MM.1S (cell line): Measurements from ENCODE around the gene NFX1.

Experiments
- CTCF ChIP-seq: fragments of 300-600 bp; sonication (generic); IDR thresholded peaks from 2 replicates; pipeline ENCODE4 v1.5.1; 2016; ENCODE audit warnings: antibody characterized with exemption, low read length, mixed read lengths
- EZH2 ChIP-seq: fragments of 300-600 bp; sonication (generic); optimal IDR thresholded peaks from 2 replicates; pipeline ENCODE3; 2017; ENCODE audit warnings: low read depth, mild to moderate bottlenecking, antibody characterized with exemption, low read length, mixed read lengths
- EZH2phosphoT487 ChIP-seq: fragments of 300-600 bp; sonication (generic); IDR thresholded peaks from 2 replicates; pipeline ENCODE4 v1.6.1; 2018; ENCODE audit warnings: antibody characterized with exemption, low read length

- TF ChIP-seq CTCF (no peak), EZH2 (no peak), EZH2phosphoT487 (no peak)
These were observed 44.0 kb upstream of the NFX1 start for GRCh38 chr9:33246269-33246860.
